SK-N-SH (cell line): ENCODE results near the gene NCBP2L.

Experiments
- POLR2AphosphoS5 ChIP-seq: IDR thresholded peaks from 2 replicates; pipeline ENCODE4 v1.6.1; 2012; ENCODE audit warnings: low read depth, low read length
- RXRA ChIP-seq: IDR thresholded peaks from 2 replicates; pipeline ENCODE4 v1.4.0; 2012; ENCODE audit warnings: low read depth, mild to moderate bottlenecking, borderline replicate concordance
- TF ChIP-seq, protein P1 (sequence below): fragments of 200-600 bp; sonication (generic); IDR thresholded peaks from 2 replicates; pipeline ENCODE4 v1.6.1; 2017; ENCODE audit warnings: antibody characterized with exemption, mild to moderate bottlenecking, moderate library complexity
- TF ChIP-seq, protein P2 (sequence below): fragments of 150-350 bp; IDR thresholded peaks from 2 replicates; pipeline ENCODE4 v1.6.1; 2017; ENCODE audit warnings: antibody characterized with exemption, low read length, low read depth, borderline replicate concordance
- TF ChIP-seq, protein P3 (sequence below): IDR thresholded peaks from 2 replicates; pipeline ENCODE4 v1.4.0; 2012; ENCODE audit warnings: low read depth, borderline replicate concordance

DNA sequence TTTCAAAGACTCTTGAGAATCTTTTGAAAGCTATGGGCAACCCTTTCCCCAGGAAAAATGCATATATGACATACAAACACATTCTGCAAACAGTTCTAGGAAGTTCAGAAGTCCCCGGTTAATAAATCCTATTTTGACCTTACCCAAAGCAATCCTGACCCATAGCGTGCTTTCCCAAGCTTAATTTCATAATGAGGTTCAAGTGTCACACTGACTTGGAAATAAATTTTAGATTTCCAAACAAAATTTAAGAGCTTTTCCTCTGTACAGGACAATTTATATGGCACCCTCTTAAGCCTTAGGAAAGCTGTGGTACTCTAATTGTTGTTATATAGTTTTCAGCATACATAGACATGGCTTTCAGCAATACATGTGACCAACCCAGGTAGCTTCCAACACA, 59.4 kb downstream of the NCBP2L start:
- TF ChIP-seq, protein P1, sequence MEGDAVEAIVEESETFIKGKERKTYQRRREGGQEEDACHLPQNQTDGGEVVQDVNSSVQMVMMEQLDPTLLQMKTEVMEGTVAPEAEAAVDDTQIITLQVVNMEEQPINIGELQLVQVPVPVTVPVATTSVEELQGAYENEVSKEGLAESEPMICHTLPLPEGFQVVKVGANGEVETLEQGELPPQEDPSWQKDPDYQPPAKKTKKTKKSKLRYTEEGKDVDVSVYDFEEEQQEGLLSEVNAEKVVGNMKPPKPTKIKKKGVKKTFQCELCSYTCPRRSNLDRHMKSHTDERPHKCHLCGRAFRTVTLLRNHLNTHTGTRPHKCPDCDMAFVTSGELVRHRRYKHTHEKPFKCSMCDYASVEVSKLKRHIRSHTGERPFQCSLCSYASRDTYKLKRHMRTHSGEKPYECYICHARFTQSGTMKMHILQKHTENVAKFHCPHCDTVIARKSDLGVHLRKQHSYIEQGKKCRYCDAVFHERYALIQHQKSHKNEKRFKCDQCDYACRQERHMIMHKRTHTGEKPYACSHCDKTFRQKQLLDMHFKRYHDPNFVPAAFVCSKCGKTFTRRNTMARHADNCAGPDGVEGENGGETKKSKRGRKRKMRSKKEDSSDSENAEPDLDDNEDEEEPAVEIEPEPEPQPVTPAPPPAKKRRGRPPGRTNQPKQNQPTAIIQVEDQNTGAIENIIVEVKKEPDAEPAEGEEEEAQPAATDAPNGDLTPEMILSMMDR = no peak
- TF ChIP-seq RXRA = no peak
- TF ChIP-seq, protein P2, sequence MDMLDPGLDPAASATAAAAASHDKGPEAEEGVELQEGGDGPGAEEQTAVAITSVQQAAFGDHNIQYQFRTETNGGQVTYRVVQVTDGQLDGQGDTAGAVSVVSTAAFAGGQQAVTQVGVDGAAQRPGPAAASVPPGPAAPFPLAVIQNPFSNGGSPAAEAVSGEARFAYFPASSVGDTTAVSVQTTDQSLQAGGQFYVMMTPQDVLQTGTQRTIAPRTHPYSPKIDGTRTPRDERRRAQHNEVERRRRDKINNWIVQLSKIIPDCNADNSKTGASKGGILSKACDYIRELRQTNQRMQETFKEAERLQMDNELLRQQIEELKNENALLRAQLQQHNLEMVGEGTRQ = no peak
- TF ChIP-seq, protein P3, sequence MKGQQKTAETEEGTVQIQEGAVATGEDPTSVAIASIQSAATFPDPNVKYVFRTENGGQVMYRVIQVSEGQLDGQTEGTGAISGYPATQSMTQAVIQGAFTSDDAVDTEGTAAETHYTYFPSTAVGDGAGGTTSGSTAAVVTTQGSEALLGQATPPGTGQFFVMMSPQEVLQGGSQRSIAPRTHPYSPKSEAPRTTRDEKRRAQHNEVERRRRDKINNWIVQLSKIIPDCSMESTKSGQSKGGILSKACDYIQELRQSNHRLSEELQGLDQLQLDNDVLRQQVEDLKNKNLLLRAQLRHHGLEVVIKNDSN = no peak
- TF ChIP-seq POLR2AphosphoS5 = no peak
